GM21515 (cell line): ENCODE data around the gene MRPL40.
"Not testable (repeated sequence)": the region's sequence is repeated elsewhere in the genome, so short reads cannot be mapped to it uniquely, and the experiment has no call there.

Source experiments
- ATAC-seq: cut with Tn5 transposase; IDR thresholded peaks from one replicate; pipeline ENCODE4 v1.9.1; 2021; ENCODE audit not compliant: unreplicated experiment

MRPL40 gene

GRCh38 chr22:19440411-19441195, 8.3 kb downstream of the MRPL40 start:
- ATAC-seq: no peak

GRCh38 chr22:19442166-19442565, 9.8 kb downstream of the MRPL40 start:
- ATAC-seq: no peak

- no peak for ATAC-seq
These were observed 11.3 kb downstream of the MRPL40 start for GRCh38 chr22:19443544-19444211.

- ATAC-seq: not testable (repeated sequence)
These were observed 13.1 kb downstream of the MRPL40 start for GRCh38 chr22:19445279-19445982.

GRCh38 chr22:19446603-19447329, 14.4 kb downstream of the MRPL40 start:
- ATAC-seq: peak; percentile 1

- ATAC-seq: peak; percentile 69
These were observed 15.2 kb downstream of the MRPL40 start, which contains the start of gene C22orf39 for GRCh38 chr22:19447330-19448075. TSS of gene C22orf39 (minus strand) at chr22:19447711. CDS start at chr22:19447688, 23 bp downstream.

GRCh38 chr22:19448076-19448607, 15.8 kb downstream of the MRPL40 start:
- ATAC-seq: peak; percentile 19

- no peak for ATAC-seq
These were observed 16.5 kb downstream of the MRPL40 start for GRCh38 chr22:19448739-19449421.

GRCh38 chr22:19449422-19449767, 17.1 kb downstream of the MRPL40 start:
- no peak for ATAC-seq

- no peak for ATAC-seq
These were observed 18.2 kb downstream of the MRPL40 start for GRCh38 chr22:19450363-19451175.

GRCh38 chr22:19451570-19451969, 19.2 kb downstream of the MRPL40 start:
- no peak for ATAC-seq

GRCh38 chr22:19453718-19454117, 21.4 kb downstream of the MRPL40 start:
- no peak for ATAC-seq

- ATAC-seq: no peak
These were observed 21.8 kb downstream of the MRPL40 start for GRCh38 chr22:19454156-19454555.

- ATAC-seq: no peak
These were observed 22.7 kb downstream of the MRPL40 start for GRCh38 chr22:19455033-19455432.

- ATAC-seq: no peak
These were observed 23.4 kb downstream of the MRPL40 start for GRCh38 chr22:19455585-19456370.

GRCh38 chr22:19456541-19456940, 24.2 kb downstream of the MRPL40 start:
- ATAC-seq: no peak

- no peak for ATAC-seq
These were observed 25.6 kb downstream of the MRPL40 start for GRCh38 chr22:19457828-19458428.

- no peak for ATAC-seq
These were observed 27.7 kb downstream of the MRPL40 start for GRCh38 chr22:19460036-19460435.
